GM19035 (cell line): ENCODE measurements around the gene TRABD.
"Not testable (repeated sequence)": the region's sequence is repeated elsewhere in the genome, so short reads cannot be mapped to it uniquely, and the experiment has no call there.

Source experiments
- ATAC-seq: cut with Tn5 transposase; IDR thresholded peaks from one replicate; pipeline ENCODE4 v1.9.1; 2021; ENCODE audit not compliant: unreplicated experiment

Gene TRABD

DNA sequence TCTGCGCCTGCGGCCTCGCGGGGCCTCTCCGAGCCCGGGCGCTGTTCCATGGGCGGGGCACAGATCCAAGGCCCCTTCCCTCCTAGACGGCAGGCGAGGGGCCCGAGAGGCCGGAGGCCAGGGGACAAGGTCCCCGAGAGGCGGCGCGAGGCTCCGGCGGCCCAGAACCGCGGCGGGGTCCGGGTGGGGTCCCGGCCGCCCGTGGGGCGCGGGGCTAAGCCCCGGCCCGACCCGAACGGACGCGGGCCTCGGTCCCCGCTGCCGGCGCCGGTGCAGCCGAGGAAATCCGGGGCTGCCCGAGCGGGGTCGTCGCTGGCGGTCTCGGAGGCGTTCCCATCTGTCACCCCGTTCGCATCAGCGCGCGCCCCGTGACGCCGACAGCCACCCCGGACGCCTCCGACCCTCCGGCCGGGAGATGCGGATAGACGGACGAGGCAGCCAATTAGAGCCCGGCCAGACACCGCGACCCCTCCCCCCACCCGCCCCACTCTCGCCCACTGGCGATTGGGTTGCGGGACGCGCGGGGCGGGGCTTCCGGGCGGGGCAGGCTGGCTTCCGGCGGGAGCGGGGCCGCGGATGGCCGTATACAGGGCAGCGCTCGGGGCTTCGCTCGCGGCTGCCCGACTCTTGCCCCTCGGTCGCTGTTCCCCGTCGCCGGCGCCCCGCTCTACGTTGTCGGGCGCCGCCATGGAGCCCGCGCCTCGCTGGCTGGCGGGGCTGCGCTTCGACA, 14.9 kb downstream of the TRABD start, which contains the start of gene SELENOO:
Gene SELENOO, plus strand, starts transcription at position 551 of the 730 bp plus-strand sequence. Its CDS starts 26 bp downstream, at position 577.
- ATAC-seq = peak; percentile 80

DNA sequence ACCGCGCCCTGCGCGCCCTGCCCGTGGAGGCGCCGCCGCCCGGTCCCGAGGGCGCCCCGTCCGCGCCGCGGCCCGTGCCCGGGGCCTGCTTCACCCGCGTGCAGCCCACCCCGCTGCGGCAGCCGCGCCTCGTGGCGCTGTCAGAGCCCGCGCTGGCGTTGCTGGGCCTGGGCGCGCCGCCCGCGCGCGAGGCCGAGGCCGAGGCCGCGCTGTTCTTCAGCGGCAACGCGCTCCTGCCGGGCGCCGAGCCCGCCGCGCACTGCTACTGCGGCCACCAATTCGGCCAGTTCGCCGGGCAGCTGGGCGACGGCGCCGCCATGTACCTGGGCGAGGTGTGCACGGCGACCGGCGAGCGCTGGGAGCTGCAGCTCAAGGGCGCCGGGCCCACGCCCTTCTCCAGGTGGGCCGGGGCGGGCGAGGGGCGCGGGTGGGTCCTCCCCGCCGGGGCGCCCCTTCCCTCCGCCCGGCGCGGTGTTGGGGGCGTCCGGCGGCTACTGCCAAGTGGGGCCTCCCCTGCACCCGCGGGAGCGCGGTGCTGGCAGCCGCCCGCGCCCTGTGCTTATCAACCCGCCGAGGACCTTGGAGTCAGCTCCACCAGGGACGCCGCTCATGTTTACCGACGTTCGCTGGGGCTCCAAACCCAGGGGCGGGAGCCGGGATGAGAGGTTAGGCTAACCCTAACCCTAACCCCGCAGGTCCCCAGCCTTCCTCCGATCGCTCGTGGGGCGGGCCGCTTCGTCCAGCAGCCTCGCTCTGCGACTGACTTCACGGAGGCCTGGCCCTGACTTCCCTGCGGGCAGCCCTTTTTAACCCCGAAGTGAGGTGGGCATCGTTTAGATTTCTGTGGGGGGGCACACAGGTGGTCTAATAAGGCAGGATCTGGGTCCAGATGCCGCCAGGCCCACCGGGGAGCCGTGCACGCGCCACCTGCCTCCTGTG, 15.7 kb downstream of the TRABD start:
- peak; percentile 35 for ATAC-seq

DNA sequence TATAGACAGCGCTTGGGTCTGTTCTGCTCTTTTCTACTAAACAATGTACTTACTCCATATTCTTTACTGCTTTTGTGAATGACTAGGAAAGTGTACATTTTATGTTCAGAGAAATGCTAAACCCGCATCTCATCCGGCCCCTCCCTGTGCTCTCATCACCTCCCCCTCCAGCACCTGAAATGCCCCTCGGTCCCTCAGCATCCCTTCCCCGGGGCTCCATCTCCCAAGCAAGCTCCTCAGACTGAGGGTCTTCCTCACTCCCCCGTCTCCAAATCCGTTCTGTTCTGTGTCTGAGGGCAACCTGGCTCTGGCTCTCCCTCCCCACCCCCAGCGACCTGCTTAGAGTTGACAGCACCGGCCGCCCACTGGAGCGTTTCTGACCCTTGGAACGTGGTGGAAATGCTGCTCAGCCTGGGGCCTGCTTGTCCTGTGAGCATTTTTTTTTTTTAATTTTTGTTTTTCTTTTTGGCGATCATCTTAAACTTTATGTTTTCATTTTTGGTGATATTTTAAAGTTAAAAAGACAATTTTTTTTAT, 16.5 kb downstream of the TRABD start:
- no peak for ATAC-seq

GRCh38 chr22:50203288-50203687, 17.6 kb downstream of the TRABD start:
- no peak for ATAC-seq

GRCh38 chr22:50204571-50204970, 18.9 kb downstream of the TRABD start:
- ATAC-seq = no peak

DNA sequence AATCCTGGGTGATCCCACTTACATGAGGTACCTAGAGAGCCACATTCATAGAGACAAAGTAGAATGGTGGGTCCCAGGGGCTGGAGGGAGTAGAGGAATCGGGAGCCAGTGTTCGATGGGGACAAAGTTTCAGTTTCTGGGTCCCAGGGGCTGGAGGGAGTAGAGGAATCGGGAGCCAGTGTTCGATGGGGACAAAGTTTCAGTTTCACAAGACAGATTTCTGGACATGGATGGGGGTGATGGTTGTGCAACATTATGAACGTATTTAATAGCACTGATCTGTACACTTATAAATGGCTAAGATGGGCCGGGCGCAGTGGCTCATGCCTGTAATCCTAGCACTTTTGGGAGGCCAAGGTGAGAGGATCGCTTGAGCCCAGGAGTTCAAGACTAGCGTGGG, 19.3 kb downstream of the TRABD start:
- not testable (repeated sequence) for ATAC-seq

GRCh38 chr22:50205781-50206569, 20.3 kb downstream of the TRABD start:
- ATAC-seq = no peak

- no peak for ATAC-seq
Measured at GRCh38 chr22:50206599-50206998, 20.9 kb downstream of the TRABD start.

- no peak for ATAC-seq
Measured at GRCh38 chr22:50207383-50208140, 21.8 kb downstream of the TRABD start.

GRCh38 chr22:50208430-50208938, 22.8 kb downstream of the TRABD start:
- ATAC-seq = no peak

DNA sequence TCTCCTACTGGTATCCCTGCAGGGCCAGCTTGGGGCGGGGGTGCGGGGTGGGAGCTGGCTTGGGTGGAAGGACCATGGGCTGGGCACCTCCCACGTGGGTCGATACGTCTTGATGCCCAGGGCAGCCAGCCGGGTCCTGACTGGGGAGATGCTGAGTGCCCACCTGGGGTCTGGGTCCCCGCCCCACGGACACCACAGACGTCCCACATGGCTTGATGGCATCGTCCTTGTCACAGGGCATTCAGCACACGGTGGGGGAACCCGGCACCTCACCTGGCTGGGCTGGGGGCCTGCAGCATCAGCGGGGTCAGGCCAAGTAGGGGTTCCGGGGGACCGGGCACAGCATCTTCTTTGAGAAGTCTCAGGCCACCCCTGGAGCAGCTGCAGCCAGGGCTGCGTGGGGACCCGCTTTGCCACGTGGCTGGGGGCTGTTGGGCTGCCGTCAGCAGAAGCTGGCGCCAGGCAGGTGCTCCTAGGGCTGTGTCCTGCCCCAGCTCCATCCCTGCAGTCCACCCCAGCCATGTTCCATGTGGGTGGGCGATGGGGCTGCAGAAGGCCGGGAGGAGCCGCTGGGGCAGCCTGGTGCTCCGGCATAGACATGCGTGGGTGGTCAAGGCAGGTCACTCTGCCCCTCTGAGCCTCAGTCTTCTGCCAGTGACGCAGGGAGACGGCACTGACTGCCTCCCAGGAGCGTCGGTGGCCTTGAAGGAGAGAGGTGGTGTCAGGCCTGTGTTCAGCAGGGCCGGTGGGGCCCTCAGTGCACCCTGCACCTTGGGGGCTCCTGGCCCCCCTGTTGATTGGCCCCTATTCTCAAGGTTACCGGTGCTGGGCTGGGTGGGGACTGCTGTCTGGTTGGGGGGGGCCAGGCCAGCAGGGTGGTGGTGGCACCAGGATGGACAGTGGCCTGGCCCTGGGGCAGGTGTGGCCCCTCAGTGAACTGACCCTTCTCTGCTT, 23.5 kb downstream of the TRABD start:
- ATAC-seq = no peak

DNA sequence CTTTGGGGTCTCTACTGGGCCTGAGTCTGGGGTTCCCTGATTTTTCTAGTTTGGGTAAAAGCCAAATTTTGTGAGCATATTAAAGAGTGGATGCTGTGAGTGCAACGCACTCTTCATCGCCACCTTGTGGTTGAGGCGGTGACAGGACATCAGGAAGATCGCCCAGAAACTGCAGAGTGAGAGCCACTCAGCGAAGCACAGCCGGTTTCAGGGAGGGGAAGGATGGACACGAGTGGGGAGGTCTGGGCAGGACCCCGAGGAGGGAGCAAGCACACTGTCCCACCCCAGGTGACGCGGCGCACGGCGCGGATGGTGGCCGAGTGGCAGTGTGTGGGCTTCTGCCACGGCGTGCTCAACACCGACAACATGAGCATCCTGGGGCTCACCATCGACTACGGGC, 24.2 kb downstream of the TRABD start:
- ATAC-seq = no peak

DNA sequence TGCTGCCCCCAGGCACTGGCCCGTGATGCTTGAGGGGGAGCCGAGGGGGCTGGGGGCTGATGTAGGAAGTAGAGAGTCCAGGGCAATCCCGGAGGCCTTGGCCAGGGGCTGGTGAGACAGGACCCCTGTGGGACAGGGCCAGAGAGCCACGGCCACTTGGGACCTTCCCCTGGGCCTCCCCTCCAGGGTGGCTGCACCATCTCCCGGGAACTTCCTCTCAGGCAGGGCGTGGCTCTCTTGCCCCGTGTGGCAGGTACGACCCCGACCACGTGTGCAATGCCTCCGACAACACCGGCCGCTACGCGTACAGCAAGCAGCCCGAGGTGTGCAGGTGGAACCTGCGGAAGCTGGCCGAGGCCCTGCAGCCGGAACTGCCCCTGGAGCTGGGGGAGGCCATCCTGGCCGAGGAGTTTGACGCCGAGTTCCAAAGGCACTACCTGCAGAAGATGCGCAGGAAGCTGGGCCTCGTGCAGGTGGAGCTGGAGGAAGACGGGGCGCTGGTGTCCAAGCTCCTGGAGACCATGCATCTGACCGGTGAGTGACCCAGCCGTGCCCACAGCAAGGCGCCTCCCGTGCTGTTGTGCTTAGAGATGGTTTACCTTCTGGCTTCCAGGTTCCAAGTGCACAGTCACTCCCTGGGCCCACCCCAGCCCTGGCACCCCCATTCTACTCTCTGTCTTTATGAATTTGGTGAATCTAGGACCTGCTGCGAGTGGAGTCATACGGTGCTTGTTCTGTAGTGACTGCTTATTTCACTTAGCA, 24.8 kb downstream of the TRABD start:
- no peak for ATAC-seq

GRCh38 chr22:50211147-50211546, 25.4 kb downstream of the TRABD start:
- ATAC-seq = no peak

DNA sequence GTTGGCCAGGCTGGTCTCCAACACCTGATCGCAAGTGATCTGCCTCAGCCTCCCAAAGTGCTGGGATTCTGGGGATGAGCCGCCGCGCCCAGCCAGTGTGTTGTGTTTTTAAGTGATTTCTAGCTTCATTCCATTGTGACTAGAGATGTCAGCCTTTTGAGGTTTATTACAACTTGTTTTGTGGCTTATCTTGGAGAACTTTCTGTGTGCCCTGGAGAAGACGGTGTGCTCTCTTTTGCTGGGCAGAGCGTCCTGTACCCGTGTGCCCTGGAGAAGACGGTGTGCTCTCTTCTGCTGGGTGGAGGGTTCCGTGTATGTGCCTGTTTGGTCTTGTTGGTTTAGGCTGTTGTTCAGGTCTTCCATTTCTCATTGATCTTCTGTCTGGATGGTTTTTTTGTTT, 27.6 kb downstream of the TRABD start:
- ATAC-seq = no peak

DNA sequence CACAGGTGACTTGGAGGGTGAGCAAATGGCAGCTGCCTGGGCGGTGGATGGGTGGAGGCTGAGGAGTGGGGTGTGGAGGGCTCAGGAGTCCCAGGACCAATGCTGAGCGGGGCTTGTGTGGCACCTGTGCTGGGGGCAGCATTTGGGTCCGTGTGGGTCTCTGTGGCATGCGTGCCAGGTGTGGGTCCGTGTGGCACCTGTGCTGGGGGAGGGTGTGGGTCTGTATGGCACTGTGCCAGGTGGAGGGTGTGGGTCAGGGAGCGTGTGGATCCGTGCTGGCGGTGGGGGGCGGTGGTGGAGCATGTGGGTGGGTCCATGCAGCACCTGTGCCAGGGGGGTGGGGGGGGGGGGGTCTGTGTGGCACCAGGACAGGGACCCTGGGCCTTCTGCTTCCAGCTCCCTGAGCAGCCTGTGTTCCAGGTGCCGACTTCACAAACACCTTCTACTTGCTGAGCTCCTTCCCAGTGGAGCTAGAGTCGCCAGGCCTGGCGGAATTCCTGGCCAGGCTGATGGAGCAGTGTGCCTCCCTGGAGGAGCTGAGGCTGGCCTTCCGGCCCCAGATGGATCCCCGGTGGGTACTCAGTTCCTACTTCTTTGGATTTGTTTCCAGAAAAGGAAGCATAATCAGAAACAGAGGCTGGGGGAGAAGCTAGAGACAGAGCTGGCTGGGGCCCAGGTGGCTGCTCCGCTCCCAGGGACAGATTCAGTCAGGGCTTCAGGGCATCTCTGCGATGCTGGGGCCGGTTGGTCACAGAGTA, 29.8 kb downstream of the TRABD start:
- ATAC-seq = no peak

- no peak for ATAC-seq
Measured at GRCh38 chr22:50216055-50216683, 30.5 kb downstream of the TRABD start.
